ENCODE data around the gene CMSS1. TPM values are rescaled to one million over a fixed set of nuclear protein-coding genes. Genes with fewer than 3 reads are reported as not detected.

The CMSS1 gene
- total RNA-seq, 1 donor from 2014 or later, result 56.3 TPM

DNA sequence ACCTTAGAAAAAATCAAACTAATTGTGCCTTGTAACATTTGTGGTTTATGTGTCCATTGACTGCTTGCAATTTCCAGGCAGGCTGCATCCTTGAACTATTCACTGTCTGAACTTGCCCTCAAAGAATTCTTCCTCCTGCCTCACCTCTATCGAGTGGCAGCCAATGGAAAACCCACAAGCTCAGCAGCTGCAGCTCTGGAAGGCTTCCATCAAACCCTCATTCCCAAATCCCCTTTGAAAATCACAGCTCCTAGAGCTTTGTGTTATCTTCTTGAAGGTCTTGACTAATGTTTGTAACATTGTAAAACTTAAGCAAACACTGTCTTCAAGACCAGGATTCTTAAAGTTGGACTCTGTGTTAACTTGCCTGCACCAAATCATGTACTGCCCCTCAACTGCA is 215.5 kb downstream of the CMSS1 start:
- H3K79me2 ChIP-seq (ENCODE audit: low read depth), result no peaks in the 10 kb centered on the region
- H3K9me3 ChIP-seq (ENCODE audit: low read depth), result no peaks in the 10 kb centered on the region
- no peak overlapping the region for H2AFZ ChIP-seq (replicated peaks)
- Mint-ChIP-seq H3K36me3 (no peaks in the 10 kb centered on the region), H3K4me3 (no peak overlapping the region), H3K9me3 (no peaks in the 10 kb centered on the region), H3K27me3 (ENCODE audit: insufficient read depth, low read depth) (peaks cover 4% of the 10 kb centered on the region), H3K27ac (no peak overlapping the region), H3K4me1 (no peaks in the 10 kb centered on the region)
- no peaks in the 10 kb centered on the region for H3F3A ChIP-seq (ENCODE audit: low read depth)
- no peak overlapping the region for H3K9ac ChIP-seq
- H3K4me2 ChIP-seq, result no peak overlapping the region
- TF ChIP-seq EZH2 (IDR thresholded peaks at IDR 0.05) (no peak), EZH2phosphoT487 (IDR thresholded peaks at IDR 0.05) (no peak)
- no peak overlapping the region for H3K4me3 ChIP-seq
- no peak overlapping the region for H3K27ac ChIP-seq
- H3K27me3 ChIP-seq, result no peaks in the 10 kb centered on the region
- peaks cover 8% of the 10 kb centered on the region for H3K4me1 ChIP-seq
- no peaks in the 10 kb centered on the region for H3K36me3 ChIP-seq
- no peak for DNase-seq (ENCODE audit: low spot score)
- no peaks in the 10 kb centered on the region for H4K20me1 ChIP-seq (ENCODE audit: low read depth)

DNA sequence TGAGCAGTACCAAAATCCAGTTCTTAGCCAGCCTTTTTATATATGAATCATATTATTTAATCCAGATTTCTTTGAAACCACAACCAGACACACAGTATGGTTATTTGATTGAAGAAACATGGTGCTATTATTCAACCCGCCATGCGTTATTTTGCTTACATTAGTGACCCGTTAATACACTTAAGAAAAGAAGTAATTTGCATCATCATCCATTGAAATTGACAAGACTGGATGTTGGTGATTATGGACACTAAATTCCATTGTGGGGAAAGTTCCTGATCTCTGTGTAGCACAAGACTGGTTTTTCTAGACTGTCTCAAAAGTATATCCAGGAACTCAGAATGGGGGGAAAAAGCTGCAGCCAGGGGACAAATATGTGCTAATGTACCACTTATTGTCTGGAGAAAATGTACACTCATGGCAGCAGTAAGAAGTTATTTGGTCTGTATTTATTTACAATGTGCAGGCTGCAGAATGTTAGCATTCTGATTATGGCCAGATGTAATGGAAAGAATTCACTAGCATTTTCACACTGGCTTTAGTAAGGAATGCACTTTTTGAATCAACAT is 216.3 kb downstream of the CMSS1 start:
- H3K27me3 Mint-ChIP-seq (ENCODE audit: insufficient read depth, low read depth), result peaks cover 4% of the 10 kb centered on the region
- Histone ChIP-seq H3K4me2 (no peak overlapping the region), H3K27ac (no peak overlapping the region)

DNA sequence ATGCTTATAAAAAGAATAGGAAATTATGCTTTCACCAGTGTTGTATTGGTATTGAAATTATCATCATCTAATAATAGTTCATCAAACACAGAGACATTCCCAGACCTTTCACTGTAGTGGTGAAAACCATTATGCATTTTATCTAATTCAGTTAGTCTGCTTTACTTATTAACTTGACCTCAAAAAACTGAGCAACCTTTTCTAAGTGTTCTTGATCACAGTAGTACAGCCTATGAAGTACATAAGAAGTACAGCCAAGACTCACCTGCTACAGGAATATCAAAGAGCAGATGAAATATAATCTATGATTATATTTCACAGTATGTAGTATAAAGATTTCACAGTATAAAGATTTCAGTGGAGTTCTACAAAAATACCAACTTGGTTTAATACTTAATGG is 221.4 kb downstream of the CMSS1 start:
- Histone ChIP-seq H3K4me3 (no peak overlapping the region), H4K20me1 (ENCODE audit: low read depth) (no peaks in the 10 kb centered on the region), H3K4me2 (no peak overlapping the region), H3K79me2 (ENCODE audit: low read depth) (no peaks in the 10 kb centered on the region), H3K27ac (no peak overlapping the region), H3K9me3 (ENCODE audit: low read depth) (no peaks in the 10 kb centered on the region), H3K27me3 (no peaks in the 10 kb centered on the region), H3K9ac (no peak overlapping the region), H3K4me1 (peaks cover 7% of the 10 kb centered on the region), H3K36me3 (no peaks in the 10 kb centered on the region), H2AFZ (replicated peaks) (no peak overlapping the region), H3F3A (ENCODE audit: low read depth) (no peaks in the 10 kb centered on the region)
- no peaks in the 10 kb centered on the region for H3K9me3 Mint-ChIP-seq
- H3K27ac Mint-ChIP-seq, result no peak overlapping the region
- H3K36me3 Mint-ChIP-seq, result no peaks in the 10 kb centered on the region
- DNase-seq (ENCODE audit: low spot score), result no peak
- H3K27me3 Mint-ChIP-seq (ENCODE audit: insufficient read depth, low read depth), result peaks cover 2% of the 10 kb centered on the region
- peaks cover 3% of the 10 kb centered on the region for H3K4me1 Mint-ChIP-seq
- TF ChIP-seq EZH2phosphoT487 (IDR thresholded peaks at IDR 0.05) (no peak), EZH2 (IDR thresholded peaks at IDR 0.05) (no peak)
- TF ChIP-seq, protein P1, sequence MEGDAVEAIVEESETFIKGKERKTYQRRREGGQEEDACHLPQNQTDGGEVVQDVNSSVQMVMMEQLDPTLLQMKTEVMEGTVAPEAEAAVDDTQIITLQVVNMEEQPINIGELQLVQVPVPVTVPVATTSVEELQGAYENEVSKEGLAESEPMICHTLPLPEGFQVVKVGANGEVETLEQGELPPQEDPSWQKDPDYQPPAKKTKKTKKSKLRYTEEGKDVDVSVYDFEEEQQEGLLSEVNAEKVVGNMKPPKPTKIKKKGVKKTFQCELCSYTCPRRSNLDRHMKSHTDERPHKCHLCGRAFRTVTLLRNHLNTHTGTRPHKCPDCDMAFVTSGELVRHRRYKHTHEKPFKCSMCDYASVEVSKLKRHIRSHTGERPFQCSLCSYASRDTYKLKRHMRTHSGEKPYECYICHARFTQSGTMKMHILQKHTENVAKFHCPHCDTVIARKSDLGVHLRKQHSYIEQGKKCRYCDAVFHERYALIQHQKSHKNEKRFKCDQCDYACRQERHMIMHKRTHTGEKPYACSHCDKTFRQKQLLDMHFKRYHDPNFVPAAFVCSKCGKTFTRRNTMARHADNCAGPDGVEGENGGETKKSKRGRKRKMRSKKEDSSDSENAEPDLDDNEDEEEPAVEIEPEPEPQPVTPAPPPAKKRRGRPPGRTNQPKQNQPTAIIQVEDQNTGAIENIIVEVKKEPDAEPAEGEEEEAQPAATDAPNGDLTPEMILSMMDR (IDR thresholded peaks at IDR 0.05), result no peak
- no peak overlapping the region for H3K4me3 Mint-ChIP-seq

More for the DNA sequence above, 216.3 kb downstream of the CMSS1 start:
- no peaks in the 10 kb centered on the region for H3K36me3 Mint-ChIP-seq
- no peaks in the 10 kb centered on the region for H3K4me1 Mint-ChIP-seq
- Histone ChIP-seq H2AFZ (replicated peaks) (no peak overlapping the region), H3F3A (ENCODE audit: low read depth) (no peaks in the 10 kb centered on the region), H4K20me1 (ENCODE audit: low read depth) (no peaks in the 10 kb centered on the region), H3K27me3 (no peaks in the 10 kb centered on the region), H3K9me3 (ENCODE audit: low read depth) (no peaks in the 10 kb centered on the region), H3K9ac (no peak overlapping the region), H3K4me3 (no peak overlapping the region), H3K36me3 (no peaks in the 10 kb centered on the region), H3K79me2 (ENCODE audit: low read depth) (no peaks in the 10 kb centered on the region), H3K4me1 (peaks cover 8% of the 10 kb centered on the region)
- H3K27ac Mint-ChIP-seq, result no peak overlapping the region
- no peak overlapping the region for H3K4me3 Mint-ChIP-seq
- no peak for DNase-seq (ENCODE audit: low spot score)
- TF ChIP-seq, protein P1 (IDR thresholded peaks at IDR 0.05), result no peak
- TF ChIP-seq EZH2 (IDR thresholded peaks at IDR 0.05), result no peak
- no peak for TF ChIP-seq EZH2phosphoT487 (IDR thresholded peaks at IDR 0.05)
- H3K9me3 Mint-ChIP-seq, result no peaks in the 10 kb centered on the region

DNA sequence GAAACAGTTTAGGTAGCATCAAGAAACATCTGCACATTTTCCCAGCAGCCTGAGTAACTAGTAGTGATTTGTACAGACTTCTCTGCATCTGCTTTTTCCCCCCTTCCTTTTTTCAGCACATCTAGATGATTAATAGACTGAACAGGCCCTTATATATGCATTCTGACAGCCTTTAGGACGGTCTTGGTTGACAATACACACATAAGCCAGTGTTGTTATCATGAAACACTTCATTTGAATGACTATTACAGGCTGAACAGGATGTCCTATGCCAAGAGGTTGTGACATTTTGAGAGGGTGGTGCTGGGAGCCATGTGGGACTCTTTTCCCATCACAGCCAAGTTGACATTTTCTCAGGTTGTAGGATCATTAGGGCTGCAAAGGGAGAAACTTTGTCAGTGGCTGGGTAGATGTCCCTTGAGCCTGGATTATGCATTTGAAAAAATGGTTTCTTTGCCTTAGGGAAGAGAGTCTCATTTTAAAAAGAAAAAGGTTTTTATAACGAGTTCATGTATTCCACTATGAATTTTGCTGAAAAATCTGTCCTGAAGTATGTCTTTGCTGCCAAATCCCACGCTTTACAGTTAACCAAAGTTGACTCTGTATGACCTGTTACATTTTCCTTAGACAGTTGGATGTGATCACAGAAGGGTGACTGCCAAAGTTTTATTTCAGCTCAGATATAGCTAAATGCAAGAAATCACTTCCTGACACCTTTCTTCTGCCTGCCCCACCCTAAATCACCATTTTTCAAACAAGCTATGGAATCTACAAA is 223.0 kb downstream of the CMSS1 start:
- Histone ChIP-seq H3K36me3 (no peaks in the 10 kb centered on the region), H3K27me3 (no peaks in the 10 kb centered on the region), H3K4me1 (no peaks in the 10 kb centered on the region), H3K79me2 (ENCODE audit: low read depth) (no peaks in the 10 kb centered on the region), H3K4me3 (no peak overlapping the region), H2AFZ (replicated peaks) (no peak overlapping the region), H3K27ac (no peak overlapping the region), H4K20me1 (ENCODE audit: low read depth) (no peaks in the 10 kb centered on the region), H3K9me3 (ENCODE audit: low read depth) (no peaks in the 10 kb centered on the region), H3K4me2 (no peak overlapping the region), H3F3A (ENCODE audit: low read depth) (no peaks in the 10 kb centered on the region), H3K9ac (no peak overlapping the region)
- no peak overlapping the region for H3K4me3 Mint-ChIP-seq
- DNase-seq (ENCODE audit: low spot score), result no peak
- no peaks in the 10 kb centered on the region for H3K36me3 Mint-ChIP-seq
- H3K4me1 Mint-ChIP-seq, result peaks cover 5% of the 10 kb centered on the region
- TF ChIP-seq EZH2phosphoT487 (IDR thresholded peaks at IDR 0.05) (no peak), EZH2 (IDR thresholded peaks at IDR 0.05) (no peak)
- TF ChIP-seq, protein P1 (IDR thresholded peaks at IDR 0.05), result no peak
- peaks cover 2% of the 10 kb centered on the region for H3K27me3 Mint-ChIP-seq (ENCODE audit: insufficient read depth, low read depth)
- H3K27ac Mint-ChIP-seq, result no peak overlapping the region
- H3K9me3 Mint-ChIP-seq, result no peaks in the 10 kb centered on the region

All from neural progenitor cell (in vitro differentiated cells).